ENCODE data around the gene FOXP3. TPM values are rescaled to one million over a fixed set of nuclear protein-coding genes. Genes with fewer than 3 reads are reported as not detected.

FOXP3 gene
- total and polyA plus RNA-seq, 11 donors = 0.11 to 1.4 TPM; not detected in 9

GRCh38 chrX:49247916-49248811 is 16.3 kb downstream of the FOXP3 start:
- ATAC-seq = no peak
- Histone ChIP-seq H3K36me3 (peaks cover 0 to 46% (median 15%) of the 10 kb centered on the region in 9 donors), H3K9me3 (no peaks in the 10 kb centered on the region), H3K4me1 (no peaks in the 10 kb centered on the region), H3K27ac (no peak overlapping the region), H3K4me3 (no peak overlapping the region), H3K27me3 (no peaks in the 10 kb centered on the region)
- DNase-seq = no peak
- TF ChIP-seq CTCF (IDR thresholded peaks at IDR 0.05) (no peak), POLR2A (IDR thresholded peaks at IDR 0.05) (no peak)
- WGBS, 4 donors = 72 to 85% (median 79%) methylated on average over 12 to 28 of the region's 28 CpGs
- intact Hi-C loops (cut with DNase I) = no loop called here

GRCh38 chrX:49247346-49247745 is 17.2 kb downstream of the FOXP3 start:
- Histone ChIP-seq H3K27ac (no peak overlapping the region), H3K27me3 (no peaks in the 10 kb centered on the region), H3K4me1 (no peaks in the 10 kb centered on the region), H3K36me3 (peaks cover 0 to 54% (median 15%) of the 10 kb centered on the region in 9 donors), H3K4me3 (no peak overlapping the region), H3K9me3 (no peaks in the 10 kb centered on the region)
- WGBS, 4 donors = 79 to 94% (median 87%) methylated on average over 10 to 11 of the region's 11 CpGs
- DNase-seq (no peak), ATAC-seq (no peak)
- intact Hi-C loops (cut with DNase I) = no loop called here
- no peak for TF ChIP-seq POLR2A (IDR thresholded peaks at IDR 0.05)
- no peak for TF ChIP-seq CTCF (IDR thresholded peaks at IDR 0.05)

GRCh38 chrX:49246541-49246940 is 18.0 kb downstream of the FOXP3 start:
- Histone ChIP-seq H3K27me3 (no peaks in the 10 kb centered on the region), H3K4me1 (no peaks in the 10 kb centered on the region), H3K27ac (no peak overlapping the region), H3K9me3 (no peaks in the 10 kb centered on the region), H3K4me3 (no peak overlapping the region), H3K36me3 (peaks cover 0 to 54% (median 15%) of the 10 kb centered on the region in 9 donors)
- 85 to 96% (median 95%) methylated on average over 10 of the region's 10 CpGs for WGBS, 4 donors
- intact Hi-C loops (cut with DNase I) = no loop called here
- DNase-seq (no peak), ATAC-seq (no peak)
- no peak for TF ChIP-seq POLR2A (IDR thresholded peaks at IDR 0.05)
- no peak for TF ChIP-seq CTCF (IDR thresholded peaks at IDR 0.05)

- Histone ChIP-seq H3K36me3 (peaks cover 0 to 53% (median 15%) of the 10 kb centered on the region in 9 donors), H3K4me3 (no peak overlapping the region), H3K4me1 (no peaks in the 10 kb centered on the region), H3K27ac (no peak overlapping the region), H3K27me3 (no peaks in the 10 kb centered on the region), H3K9me3 (no peaks in the 10 kb centered on the region)
- DNase-seq (no peak), ATAC-seq (no peak)
- intact Hi-C loops (cut with DNase I) = no loop called here
- TF ChIP-seq POLR2A (IDR thresholded peaks at IDR 0.05) (no peak), CTCF (IDR thresholded peaks at IDR 0.05) (no peak)
- 79 to 100% (median 93%) methylated on average over 2 of the region's 2 CpGs for WGBS, 4 donors
Observed at GRCh38 chrX:49244207-49244606, 20.3 kb downstream of the FOXP3 start.
